Endometrium (tissue), 2 donors: ENCODE data around the gene PPM1G.
"Not testable (repeated sequence)": the region's sequence is repeated elsewhere in the genome, so short reads cannot be mapped to it uniquely, and the experiment has no call there.

Experiments
- FAIRE-seq: peaks from 2 replicates; lab custom pipeline; 2012; peaks lifted over from hg19 to GRCh38; lab: Jason Lieb, UNC
- donor health status: control.
- donor health status: control.

Gene PPM1G

DNA sequence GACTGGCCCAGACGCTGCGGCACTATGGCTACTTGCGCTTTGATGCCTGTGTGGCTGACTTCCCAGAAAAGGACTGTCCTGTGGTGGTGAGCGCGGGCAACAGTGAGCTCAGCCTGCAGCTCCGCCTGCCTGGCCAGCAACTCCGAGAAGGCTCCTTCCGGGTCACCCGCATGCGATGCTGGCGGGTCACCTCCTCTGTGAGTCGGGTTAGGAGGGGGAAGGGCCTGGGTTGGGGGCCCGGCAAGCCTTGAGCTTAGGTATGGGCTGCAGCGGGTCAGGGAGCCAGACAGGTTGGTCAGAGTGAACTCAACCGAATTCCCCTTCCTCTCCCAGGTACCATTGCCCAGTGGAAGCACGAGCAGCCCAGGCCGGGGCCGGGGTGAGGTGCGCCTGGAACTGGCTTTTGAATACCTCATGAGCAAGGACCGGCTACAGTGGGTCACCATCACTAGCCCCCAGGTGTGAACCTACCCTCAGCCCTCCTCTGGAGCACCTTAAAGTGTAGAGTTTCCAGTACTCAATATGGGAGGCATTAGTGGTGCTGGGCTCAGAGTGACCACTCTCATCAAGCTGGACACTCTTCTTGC is 33.8 kb downstream of the PPM1G start:
- FAIRE-seq: no peak

DNA sequence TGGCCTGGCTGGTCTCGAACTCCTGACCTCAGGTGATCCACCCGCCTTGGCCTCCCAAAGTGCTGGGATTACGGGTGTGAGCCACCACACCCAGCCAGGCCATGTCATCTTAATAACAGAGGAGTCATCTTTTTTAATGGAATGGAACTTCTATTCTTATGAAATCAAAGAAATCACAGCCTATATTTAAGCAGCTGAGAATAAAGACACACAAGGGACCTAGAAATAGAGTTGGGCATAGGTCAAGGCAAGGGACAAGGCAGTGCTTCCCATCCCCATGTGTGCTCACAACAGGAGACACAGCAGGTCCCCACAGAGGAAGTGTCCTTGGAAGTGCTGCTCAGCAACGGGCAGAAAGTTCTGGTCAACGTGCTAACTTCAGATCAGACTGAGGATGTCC is 35.8 kb downstream of the PPM1G start:
- FAIRE-seq: no peak

DNA sequence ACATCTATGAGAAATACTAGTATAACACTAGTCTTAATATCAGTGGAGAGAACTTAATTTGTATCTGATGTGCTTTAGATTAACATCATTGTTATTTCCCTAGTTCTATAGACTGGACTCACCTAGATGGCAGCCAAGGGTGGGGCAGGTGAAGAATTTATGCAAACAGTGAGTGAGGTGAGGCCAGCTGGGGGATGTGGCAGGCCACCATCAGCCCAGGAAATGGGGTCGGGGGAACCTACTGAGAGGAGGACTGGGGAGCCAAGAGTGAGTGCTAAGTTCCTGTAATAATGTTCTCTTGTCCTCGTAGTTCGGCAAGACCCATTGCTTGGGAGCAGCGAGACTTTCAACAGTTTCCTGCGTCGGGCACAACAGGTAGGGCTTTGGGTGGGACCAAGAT is 36.5 kb downstream of the PPM1G start:
- FAIRE-seq: no peak

DNA sequence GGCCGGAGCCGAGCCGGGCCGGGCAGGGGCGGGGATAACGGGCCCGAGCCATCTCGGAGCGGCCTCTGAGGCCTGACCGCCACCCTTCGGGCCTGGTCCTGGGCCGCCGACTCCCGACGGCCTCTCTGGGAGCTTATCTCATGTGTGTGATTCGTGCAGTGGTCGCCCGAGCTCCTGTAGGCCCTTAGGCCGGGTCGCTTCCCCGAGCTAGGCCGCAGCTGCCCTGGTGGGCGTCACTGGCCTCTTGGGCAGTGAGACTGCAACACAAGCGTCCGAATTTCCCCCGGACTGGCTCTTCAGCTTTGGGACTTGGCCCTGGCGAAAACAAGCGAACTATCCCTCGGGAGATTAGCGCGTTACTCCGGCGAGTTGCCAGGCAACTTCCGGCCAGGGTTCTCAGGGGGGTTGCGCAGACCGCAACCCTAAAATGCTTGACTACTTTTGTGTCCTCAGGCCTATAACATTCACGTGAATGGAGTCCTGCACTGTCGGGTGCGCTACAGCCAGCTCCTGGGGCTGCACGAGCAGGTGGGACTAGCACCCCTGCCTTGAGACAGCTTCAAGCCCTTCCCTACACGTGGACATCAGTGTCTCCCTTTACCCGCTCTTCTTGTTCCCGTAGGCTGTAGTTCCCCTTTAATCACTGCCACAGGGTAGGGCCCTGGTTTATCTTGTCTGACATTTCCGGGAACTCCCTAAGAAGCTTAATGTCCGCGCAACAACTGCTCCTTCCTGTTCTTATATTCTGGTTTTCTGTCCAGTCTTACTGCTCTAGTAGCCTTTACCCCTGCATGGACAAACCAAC is 38.4 kb downstream of the PPM1G start:
- no peak for FAIRE-seq

DNA sequence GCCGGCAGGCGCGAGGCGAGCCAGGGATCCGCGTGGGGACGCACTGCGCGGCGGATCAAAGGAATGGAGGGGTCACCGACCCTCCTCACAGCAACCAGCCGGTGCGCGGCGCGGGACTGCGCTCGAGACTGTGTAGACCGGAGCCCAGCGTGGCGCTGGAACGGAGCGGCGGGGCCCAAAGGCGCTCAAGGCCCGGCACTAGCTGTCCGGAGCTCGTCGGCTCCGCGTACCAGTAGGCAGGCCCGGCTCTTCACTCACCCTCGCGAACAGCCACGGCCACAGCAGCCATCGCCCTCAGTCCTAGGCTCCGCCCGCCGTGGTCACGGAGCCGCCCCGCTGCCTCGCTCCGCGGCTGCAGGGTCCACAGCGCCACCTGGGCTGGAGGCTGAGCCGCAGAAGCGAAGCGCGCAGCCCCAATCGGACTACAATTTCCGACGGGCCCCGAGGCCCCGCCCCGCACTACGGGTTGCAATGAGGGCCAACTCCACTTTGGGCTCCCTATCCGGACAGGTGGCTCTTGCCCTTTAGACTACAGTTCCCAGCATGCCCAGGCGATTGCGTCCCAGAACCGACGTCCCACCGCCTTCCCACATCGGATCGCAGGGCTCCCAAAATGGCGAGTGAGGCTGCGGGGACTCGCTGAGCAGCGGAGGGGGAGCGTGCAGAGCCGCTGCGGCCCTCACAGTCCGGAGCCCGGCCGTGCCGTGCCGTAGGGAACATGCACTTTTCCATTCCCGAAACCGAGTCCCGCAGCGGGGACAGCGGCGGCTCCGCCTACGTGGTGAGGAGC is 39.2 kb downstream of the PPM1G start, which contains the start of the genes EIF2B4 and SNX17:
TSS of gene EIF2B4 (minus strand) at position 313 of the 790 bp plus-strand sequence. CDS start at position 289, 24 bp downstream.
TSS of gene SNX17 (plus strand) at position 591 of the 790 bp plus-strand sequence. CDS start at position 719, 128 bp downstream.
- FAIRE-seq: peak; percentile 91

DNA sequence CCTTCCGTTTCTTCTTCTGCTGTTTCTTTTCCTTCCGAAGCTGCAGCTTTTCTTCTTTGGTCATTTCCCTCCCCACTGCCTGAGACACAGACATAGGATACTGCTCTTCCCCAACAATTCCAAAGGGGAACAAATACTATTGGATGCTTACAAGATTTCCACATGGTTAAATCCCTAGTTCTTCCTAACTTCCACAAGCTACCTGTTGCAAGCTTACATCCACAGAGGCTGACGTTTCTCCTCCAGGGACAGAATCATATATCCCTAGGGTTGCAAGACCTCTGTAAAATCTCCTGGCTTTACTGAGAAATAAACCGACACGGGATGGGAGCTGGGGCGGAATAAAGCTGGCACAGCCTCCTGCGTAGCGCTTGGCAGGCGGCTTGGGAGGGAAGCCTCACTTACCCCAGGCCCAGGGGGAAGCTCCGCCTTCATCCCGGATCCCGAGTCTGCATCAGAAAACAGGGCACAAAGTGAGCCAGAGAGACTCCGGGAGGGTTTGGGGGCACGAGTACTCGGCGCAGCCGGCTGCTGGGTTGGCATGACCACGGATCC is 39.8 kb downstream of the PPM1G start:
- FAIRE-seq: no peak

DNA sequence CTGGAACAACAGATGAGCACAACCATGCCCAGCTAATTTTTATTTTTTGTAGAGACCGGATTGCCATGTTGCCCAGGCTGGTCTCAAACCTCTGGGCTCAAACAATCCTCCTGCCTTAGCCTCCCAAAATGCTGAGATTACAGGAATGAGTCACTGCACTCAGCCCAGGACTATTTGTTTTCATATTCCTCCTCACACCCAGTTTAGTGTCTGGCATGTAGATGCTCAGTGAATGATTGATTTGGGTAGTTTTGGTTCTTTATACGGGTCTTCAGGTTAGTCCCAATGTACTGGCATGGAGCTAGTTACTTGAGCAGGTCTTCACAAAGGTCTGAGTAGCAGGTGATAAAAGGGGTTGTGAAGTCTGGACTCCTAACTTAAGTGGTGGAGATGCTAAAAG is 45.5 kb downstream of the PPM1G start:
- FAIRE-seq: no peak

DNA sequence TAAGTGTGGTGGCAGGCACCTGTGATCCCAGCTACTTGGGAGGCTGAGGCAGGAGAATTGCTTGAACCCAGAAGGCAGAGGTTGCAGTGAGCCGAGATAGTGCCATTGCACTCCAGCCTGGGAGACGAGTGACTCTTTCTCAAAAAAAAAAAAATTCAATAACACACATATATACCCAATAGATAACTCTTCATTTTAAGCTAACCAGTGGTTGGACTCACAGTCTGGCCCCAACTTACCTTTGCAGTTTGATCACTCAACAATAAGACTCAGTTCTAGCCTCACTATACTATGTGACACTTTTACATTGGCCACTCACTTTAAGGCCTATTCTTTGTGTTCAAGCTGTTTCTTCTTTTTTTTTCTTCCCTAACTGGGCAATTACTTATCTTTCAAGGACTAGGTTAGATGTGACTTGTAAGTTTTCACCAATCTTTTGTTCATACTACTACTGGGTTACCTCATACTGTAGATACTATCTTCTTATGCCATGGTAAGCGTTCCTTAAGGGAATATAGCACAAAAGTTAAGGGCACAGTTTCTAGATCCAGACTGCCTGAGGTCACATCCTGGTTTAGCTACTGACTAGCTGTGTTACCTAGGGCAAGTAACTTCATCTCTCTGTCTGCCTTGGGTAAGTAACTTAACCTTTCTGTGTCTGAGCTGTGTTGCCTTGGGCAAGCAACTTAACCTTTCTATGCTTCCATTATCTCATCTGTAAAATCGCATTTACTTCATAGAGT is 46.5 kb downstream of the PPM1G start:
- FAIRE-seq: no peak

DNA sequence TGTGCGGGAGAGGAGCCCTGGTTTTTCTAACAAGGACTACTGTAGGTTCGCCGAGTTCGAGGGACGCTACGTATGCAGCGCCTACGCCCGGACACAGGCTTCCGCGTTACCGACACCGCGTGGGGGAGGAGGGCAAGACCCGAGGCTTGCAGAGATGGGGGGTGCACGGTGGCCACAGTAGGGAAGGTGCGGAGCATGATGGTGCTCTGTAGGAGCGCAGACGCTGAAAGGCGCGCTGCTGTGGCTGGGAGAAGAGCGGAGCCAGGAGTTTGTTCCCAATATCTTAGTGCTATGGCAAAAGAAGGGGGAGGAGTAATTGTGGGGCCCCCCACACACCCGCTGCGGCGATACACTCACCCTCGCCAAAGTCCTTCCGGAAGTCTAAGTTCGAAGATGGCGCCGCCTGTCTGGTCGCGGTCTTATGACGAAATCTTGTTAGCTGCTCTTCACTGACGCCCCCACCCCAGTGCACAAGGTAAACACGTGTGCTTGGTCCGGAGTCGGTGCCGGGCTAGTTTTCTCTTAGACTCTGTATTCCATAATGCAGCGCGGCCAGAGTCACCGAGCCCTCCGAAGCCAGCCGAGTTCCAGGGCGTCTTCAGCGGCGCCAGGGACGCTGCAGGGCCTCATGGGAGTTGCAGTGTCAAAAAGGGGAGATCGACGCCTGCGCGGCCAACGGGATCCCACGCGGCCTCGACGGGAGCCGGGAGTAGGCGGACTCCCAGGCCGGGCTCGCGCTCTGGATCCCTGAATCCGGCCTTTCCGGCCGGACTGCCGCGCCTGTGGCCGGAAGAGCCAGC is 52.8 kb downstream of the PPM1G start, which contains the start of gene GTF3C2:
TSS of gene GTF3C2 (minus strand) at position 383 of the 800 bp plus-strand sequence. CDS start 13,210 bp downstream, outside the sequence.
- FAIRE-seq: peak; percentile 21

DNA sequence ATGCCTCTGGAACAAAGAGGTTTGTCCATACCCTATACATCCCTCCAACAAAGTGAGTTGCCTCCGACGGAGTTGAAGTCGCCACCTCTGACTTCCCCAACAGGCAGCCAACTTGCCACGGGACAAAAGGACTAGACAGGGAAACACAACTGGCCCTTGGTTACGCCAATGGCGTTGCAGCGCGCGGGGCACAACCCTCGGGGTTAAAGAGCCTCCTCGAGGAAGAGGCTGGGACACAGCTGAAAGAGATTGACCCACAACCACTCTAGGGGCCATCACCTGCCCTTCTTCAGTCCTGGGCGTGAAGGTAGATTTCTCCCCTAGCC is 53.4 kb downstream of the PPM1G start:
- no peak for FAIRE-seq

DNA sequence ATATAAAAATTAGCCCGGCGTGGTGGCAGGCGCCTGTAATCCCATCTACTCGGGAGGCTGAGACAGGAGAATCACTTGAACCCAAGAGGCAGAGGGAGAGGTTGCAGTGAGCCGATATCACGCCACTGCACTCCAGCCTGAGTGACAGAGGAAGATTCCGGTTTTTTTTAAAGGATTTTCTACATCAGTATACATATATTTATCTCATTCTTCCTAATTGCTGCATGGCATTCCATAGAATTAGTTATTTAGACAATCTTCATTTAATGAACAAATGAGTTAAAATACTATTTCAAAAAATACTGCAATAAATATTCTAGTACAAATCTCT is 54.8 kb downstream of the PPM1G start:
- FAIRE-seq: no peak

DNA sequence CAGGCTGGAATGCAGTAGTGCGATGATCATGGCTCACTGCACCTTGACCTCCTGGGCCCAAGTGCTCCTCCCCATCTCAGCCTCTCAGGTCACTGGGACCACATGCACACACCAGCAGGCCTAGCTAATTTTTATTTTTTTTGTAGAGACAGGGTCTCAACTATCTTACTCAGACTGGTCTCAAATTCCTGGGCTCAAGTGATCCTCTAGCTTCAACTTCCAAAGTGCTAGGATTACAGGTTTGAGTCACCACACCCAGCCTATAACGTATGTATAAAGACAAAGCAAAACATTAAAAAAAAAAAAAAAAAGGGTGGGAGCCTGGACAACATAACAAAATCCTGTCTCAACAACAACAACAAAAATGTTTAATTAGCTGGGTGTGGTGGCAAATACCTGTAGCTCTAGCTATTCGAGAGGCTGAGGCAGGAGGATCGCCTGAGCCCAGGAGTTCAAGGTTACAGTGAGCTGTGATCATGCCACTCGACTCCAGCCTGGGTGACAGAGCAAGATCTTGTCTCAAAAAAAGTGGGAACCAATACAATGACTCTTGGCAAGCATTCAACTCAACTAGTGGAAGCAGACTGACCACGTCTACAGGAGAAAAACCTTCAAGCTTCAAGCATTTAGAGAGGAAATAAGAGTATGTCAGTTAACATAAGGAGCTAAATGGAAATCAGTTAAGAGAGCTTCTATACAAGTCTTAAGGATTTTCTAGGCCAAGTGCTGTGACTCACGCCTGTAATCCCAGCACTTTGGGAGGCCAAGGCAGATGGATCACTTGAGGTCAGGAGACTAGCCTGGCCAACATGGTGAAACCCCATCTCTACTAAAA is 55.4 kb downstream of the PPM1G start:
- FAIRE-seq: no peak

DNA sequence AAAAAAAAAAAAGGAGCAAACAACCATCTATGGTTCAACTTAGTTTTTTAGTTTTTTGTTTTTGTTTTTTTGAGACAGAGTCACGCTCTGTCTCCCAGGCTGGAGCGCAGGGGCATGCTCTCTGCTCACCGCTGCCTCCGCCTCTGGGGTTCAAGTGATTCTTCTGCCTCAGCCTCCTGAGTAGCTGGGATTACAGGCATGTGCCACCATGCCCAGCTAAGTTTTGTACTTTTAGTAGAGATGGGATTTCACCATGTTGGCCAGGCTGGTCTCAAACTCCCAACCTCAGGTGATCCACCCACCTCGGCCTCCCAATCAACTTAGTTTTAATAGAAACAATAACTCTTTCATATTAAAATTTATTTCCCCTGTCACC is 56.0 kb downstream of the PPM1G start:
- FAIRE-seq: not testable (repeated sequence)

DNA sequence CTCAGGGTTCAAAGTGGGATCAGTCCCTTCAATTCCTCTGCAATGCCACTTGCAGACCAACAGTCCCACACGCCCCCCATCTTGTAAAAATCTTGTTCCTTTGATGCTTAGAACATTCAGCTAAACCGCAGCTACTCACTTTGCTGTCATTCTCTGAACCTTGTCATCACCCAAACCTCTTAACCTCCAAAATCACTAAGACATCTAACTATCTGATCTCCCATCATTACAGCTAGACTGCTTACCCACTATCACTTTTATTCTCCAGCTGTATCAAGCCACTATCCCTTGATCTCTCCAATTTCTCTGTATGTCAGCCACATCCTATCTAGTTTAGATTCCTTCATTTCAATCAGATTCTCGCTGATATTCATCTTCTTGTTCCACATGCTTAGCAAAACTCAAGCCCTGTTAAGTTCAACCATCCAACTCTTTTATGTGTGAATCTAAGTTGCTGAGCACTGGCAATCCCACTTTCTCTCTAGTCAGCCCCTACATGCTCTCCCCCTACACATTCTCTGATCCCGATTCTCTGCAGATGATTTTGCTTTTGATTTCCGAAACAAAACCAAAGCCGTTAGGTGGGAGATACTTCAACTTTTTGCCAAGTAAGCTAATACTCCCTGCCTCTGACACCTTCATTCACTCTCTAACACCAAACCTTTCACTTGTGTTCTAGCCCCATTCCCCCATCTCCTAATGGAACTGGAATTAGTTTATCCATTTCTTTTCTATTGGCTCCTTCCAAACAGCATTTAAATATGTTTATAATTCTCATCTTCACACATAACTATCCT is 57.4 kb downstream of the PPM1G start:
- no peak for FAIRE-seq

DNA sequence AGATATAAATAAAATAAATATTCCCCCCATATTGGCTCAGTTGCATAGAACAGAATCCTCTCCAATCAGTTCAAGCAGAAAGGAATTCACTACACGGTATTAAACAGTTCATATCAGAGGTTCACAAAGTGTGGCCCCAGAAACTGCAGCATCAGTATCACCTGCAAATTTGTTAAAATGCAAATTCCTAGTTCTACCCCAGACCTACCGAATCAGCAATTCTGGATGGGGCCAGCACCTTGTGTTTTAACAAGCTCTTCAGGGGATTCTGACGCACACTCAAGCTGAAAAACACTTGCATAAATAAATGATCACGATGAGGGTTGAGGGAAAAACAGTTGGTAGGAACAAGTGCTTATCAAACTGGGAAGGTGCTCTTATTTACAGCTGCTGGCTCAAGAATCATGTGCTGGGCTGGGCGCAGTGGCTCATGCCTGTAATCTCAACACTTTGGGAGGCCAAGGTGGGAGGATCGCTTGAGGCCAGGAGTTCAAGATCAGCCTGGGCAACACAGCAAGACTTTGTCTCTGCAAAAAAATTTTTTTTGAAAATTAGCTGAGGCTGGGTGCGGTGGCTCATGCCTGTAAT is 59.2 kb downstream of the PPM1G start:
- no peak for FAIRE-seq

DNA sequence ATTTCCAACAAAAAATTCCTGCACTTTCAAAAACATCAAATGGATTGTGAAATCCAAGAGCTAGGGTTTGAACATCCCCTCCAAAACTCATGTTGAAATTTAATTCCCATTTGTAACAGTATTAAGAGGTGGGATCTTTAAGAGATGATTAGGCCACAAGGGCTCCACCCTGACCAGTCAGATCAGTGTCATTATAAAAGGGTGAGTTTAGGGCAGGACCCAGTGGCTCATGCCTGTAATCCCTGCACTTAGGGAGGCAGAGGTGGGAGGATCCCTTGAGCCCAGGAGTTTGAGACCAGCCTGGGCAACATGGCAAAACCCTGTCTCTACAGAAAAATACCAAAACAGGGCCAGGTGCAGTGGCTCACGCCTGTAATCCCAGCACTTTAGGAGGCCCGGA is 61.8 kb downstream of the PPM1G start:
- no peak for FAIRE-seq

DNA sequence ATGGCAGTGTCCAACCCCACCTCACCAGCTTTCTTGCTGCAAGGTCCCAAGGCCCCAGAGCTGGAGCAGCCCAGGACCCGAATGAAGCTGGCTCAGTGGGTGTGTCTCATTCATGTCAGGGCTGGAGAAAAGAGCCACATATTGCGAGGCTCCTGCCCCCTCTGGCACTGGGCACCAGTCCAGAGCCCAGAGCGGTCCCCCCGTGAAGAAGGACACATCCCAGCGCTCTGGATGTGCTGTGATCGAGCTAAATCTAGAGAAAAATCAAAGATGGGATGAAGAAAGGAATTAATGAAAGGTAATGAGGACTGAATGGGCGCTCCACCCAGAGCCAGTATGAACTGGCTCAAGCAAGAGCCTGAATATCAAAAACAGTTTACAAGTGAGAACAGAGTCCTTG is 73.2 kb downstream of the PPM1G start:
- FAIRE-seq: no peak

DNA sequence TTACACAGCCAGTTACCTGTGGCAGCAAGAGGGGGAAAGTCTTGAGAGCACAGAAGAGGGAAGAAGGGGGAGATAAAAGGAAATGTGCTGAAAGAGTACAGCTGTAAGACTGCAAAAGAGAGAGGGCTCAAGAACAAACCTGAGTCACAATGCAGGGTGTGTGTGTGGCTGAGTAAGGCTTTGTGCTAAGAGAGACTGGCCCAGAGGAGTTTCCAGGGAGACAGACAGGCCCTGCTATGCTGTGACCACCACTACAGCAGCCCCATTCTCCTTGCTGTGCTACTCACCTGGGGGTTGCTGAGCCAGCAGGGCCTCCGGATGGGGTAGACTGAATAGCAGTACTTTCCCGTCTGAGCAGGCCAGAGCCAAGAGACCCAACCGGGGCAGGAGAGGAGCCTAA is 74.1 kb downstream of the PPM1G start:
- no peak for FAIRE-seq
